Fibroblast of lung (primary cell): Measurements from ENCODE around the gene SNX19.

ENCODE experiments used
- CTCF ChIP-seq, 2 donors: IDR thresholded peaks in 1 of 2; conservative IDR thresholded peaks in 1 of 2; 1 replicate in 1 of 2; 2 replicates in 1 of 2; pipeline ENCODE4 v1.5.1; 2011 to 2012; ENCODE audit warnings: low read length in 2 of 2, control low read depth in 1 of 2, inconsistent platforms in 1 of 2, low read depth in 1 of 2, mild to moderate bottlenecking in 1 of 2
- EZH2 ChIP-seq: IDR thresholded peaks from 2 replicates; pipeline ENCODE4 v1.5.1; 2012; ENCODE audit warnings: low read length, control low read depth, mild to moderate bottlenecking; ENCODE audit errors: missing control alignments

GRCh38 chr11:130842001-130842400, 74.3 kb downstream of the SNX19 start:
- no peak for TF ChIP-seq EZH2
- no peak for TF ChIP-seq CTCF (conservative IDR thresholded peaks at IDR 0.05 in 1 of 2, IDR thresholded peaks at IDR 0.05 in 1 of 2; ENCODE audit: low read depth in 1 of 2, low read length in 2 of 2)
